GM12878 (cell line): ENCODE measurements around the gene YIPF4. TPM values are rescaled to one million over a fixed set of nuclear protein-coding genes. Genes with fewer than 3 reads are reported as not detected.

ENCODE experiments used
- BCL3 ChIP-seq: IDR thresholded peaks from 2 replicates; pipeline ENCODE4 v1.6.1; 2011; ENCODE audit warnings: borderline replicate concordance, low read depth, mild to moderate bottlenecking, moderate library complexity, low read length; ENCODE audit not compliant: insufficient read depth, poor library complexity, severe bottlenecking
- CHD1 ChIP-seq: IDR thresholded peaks from 2 replicates; pipeline ENCODE4 v1.6.1; 2012; ENCODE audit warnings: low read depth, low read length, improper control_type of control experiment
- ETV6 ChIP-seq, 2 experiments: fragments of 450-650 bp in 1 of 2; IDR thresholded peaks in 1 of 2; conservative IDR thresholded peaks in 1 of 2; 2 replicates each; pipeline ENCODE4 v1.6.1; 2014; ENCODE audit warnings: antibody characterized with exemption in 1 of 2, borderline replicate concordance in 1 of 2, low read depth in 1 of 2, mild to moderate bottlenecking in 1 of 2, moderate library complexity in 1 of 2
- FOS ChIP-seq: IDR thresholded peaks from 3 replicates; pipeline ENCODE4 v1.6.1; 2011; ENCODE audit warnings: borderline replicate concordance; ENCODE audit not compliant: insufficient read length; ENCODE audit errors: extremely low read depth
- IKZF1 ChIP-seq: fragments of 450-650 bp; conservative IDR thresholded peaks from 2 replicates; pipeline ENCODE4 v1.6.1; 2017; ENCODE audit warnings: antibody characterized with exemption, mild to moderate bottlenecking
- IRF4 ChIP-seq: IDR thresholded peaks from 2 replicates; pipeline ENCODE4 v1.6.1; 2011; ENCODE audit warnings: low read depth, low read length
- MAX ChIP-seq: IDR thresholded peaks from 2 replicates; pipeline ENCODE4 v1.6.1; 2012; ENCODE audit warnings: low read depth, low read length, improper control_type of control experiment
- MTA2 ChIP-seq: fragments of 450-650 bp; IDR thresholded peaks from 2 replicates; pipeline ENCODE4 v1.6.1; 2016; ENCODE audit warnings: low read depth, mild to moderate bottlenecking, moderate library complexity
- NR2C1 ChIP-seq: fragments of 450-650 bp; IDR thresholded peaks from 2 replicates; pipeline ENCODE4 v1.6.1; 2017; ENCODE audit warnings: antibody characterized with exemption, mild to moderate bottlenecking, moderate library complexity
- NRF1 ChIP-seq: conservative IDR thresholded peaks from 2 replicates; pipeline ENCODE4 v1.6.1; 2011; ENCODE audit warnings: mild to moderate bottlenecking, low read depth, low read length, improper control_type of control experiment
- RAD21 ChIP-seq: IDR thresholded peaks from 2 replicates; pipeline ENCODE4 v1.6.1; 2011; ENCODE audit warnings: mild to moderate bottlenecking, low read depth, low read length, moderate library complexity; ENCODE audit not compliant: insufficient read depth
- SIX5 ChIP-seq: IDR thresholded peaks from 2 replicates; pipeline ENCODE4 v1.6.1; 2011; ENCODE audit warnings: mild to moderate bottlenecking, low read depth, low read length, moderate library complexity; ENCODE audit not compliant: severe bottlenecking
- SMAD5 ChIP-seq: IDR thresholded peaks from 2 replicates; pipeline ENCODE4 v1.6.1; 2016; ENCODE audit warnings: antibody characterized with exemption, low read depth
- SP1 ChIP-seq: IDR thresholded peaks from one replicate; pipeline ENCODE4 v1.6.1; 2011; ENCODE audit warnings: low read depth, low read length
- STAT1 ChIP-seq: fragments of 450-650 bp; conservative IDR thresholded peaks from 2 replicates; pipeline ENCODE4 v1.6.1; 2014; ENCODE audit warnings: antibody characterized with exemption, mild to moderate bottlenecking
- STAT3 ChIP-seq: IDR thresholded peaks from 2 replicates; pipeline ENCODE4 v1.6.1; 2011; ENCODE audit warnings: low read depth, low read length, improper control_type of control experiment
- ZNF207 ChIP-seq: fragments of 450-650 bp; IDR thresholded peaks from 2 replicates; pipeline ENCODE4 v1.6.1; 2014; ENCODE audit warnings: antibody characterized with exemption, mild to moderate bottlenecking, borderline replicate concordance
- polyA plus RNA-seq, 11 experiments: library from polyadenylated mRNA; depleted of rRNA in 4 of 11; unstranded in 6 of 11; stranded (reverse) in 5 of 11; fragments of >200 nt; fragmentation: Nextera tagmentation in 4 of 11; fragmentation: Illumina TruSeq in 1 of 11; extraction: Ambion mirVana in 4 of 11; extraction: Trizol in 1 of 11; gene quantifications; 1 replicate in 1 of 11; 2 replicates in 10 of 11; pipeline versions ENCODE4 v1.2.1 to v1.2.3, GENCODE V29; 2011 to 2016; ENCODE audit warnings: inconsistent platforms in 2 of 11, missing spikeins in 2 of 11, low read depth in 1 of 11
- total RNA-seq, 4 experiments: library from RNA; depleted of rRNA in 3 of 4; stranded (reverse); fragments of >200 nt in 3 of 4; fragmentation: Illumina TruSeq in 1 of 4; extraction: Trizol in 1 of 4; gene quantifications; 2 replicates each; pipeline versions ENCODE4 v1.2.1 to v1.2.3, GENCODE V29; 2013 to 2021
- TF ChIP-seq, protein P1 (sequence below): fragments of 450-650 bp; IDR thresholded peaks from 2 replicates; pipeline ENCODE4 v1.6.1; 2017; ENCODE audit warnings: mild to moderate bottlenecking, moderate library complexity
- TF ChIP-seq, protein P2 (sequence below): fragments of 450-650 bp; formaldehyde crosslinking; IDR thresholded peaks from 2 replicates; pipeline ENCODE4 v1.4.0; 2020; ENCODE audit warnings: mild to moderate bottlenecking, moderate library complexity

Gene YIPF4
- total and polyA plus RNA-seq, 10 of the 15 experiments (the other 5 are each of a cell fraction or from before 2014, with no cell fraction given) = 2.8 to 60.4 (median 11.1) TPM

GRCh38 chr2:32277674-32278477, at the start of gene YIPF4 (continued):
- TF ChIP-seq NRF1 = no peak
- TF ChIP-seq CHD1 = no peak
- no peak for TF ChIP-seq IRF4
- TF ChIP-seq SMAD5 = peak; percentile 30; the same call in 1 of the 2 replicates
- TF ChIP-seq ZNF207 = no peak
- TF ChIP-seq SIX5 = no peak
- no peak for TF ChIP-seq MAX
- TF ChIP-seq, protein P1, sequence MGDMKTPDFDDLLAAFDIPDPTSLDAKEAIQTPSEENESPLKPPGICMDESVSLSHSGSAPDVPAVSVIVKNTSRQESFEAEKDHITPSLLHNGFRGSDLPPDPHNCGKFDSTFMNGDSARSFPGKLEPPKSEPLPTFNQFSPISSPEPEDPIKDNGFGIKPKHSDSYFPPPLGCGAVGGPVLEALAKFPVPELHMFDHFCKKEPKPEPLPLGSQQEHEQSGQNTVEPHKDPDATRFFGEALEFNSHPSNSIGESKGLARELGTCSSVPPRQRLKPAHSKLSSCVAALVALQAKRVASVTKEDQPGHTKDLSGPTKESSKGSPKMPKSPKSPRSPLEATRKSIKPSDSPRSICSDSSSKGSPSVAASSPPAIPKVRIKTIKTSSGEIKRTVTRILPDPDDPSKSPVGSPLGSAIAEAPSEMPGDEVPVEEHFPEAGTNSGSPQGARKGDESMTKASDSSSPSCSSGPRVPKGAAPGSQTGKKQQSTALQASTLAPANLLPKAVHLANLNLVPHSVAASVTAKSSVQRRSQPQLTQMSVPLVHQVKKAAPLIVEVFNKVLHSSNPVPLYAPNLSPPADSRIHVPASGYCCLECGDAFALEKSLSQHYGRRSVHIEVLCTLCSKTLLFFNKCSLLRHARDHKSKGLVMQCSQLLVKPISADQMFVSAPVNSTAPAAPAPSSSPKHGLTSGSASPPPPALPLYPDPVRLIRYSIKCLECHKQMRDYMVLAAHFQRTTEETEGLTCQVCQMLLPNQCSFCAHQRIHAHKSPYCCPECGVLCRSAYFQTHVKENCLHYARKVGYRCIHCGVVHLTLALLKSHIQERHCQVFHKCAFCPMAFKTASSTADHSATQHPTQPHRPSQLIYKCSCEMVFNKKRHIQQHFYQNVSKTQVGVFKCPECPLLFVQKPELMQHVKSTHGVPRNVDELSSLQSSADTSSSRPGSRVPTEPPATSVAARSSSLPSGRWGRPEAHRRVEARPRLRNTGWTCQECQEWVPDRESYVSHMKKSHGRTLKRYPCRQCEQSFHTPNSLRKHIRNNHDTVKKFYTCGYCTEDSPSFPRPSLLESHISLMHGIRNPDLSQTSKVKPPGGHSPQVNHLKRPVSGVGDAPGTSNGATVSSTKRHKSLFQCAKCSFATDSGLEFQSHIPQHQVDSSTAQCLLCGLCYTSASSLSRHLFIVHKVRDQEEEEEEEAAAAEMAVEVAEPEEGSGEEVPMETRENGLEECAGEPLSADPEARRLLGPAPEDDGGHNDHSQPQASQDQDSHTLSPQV = no peak
- TF ChIP-seq STAT1 = 0 out of 2 replicates have a peak, but pooled peaks have one; percentile 38
- TF ChIP-seq, protein P2, sequence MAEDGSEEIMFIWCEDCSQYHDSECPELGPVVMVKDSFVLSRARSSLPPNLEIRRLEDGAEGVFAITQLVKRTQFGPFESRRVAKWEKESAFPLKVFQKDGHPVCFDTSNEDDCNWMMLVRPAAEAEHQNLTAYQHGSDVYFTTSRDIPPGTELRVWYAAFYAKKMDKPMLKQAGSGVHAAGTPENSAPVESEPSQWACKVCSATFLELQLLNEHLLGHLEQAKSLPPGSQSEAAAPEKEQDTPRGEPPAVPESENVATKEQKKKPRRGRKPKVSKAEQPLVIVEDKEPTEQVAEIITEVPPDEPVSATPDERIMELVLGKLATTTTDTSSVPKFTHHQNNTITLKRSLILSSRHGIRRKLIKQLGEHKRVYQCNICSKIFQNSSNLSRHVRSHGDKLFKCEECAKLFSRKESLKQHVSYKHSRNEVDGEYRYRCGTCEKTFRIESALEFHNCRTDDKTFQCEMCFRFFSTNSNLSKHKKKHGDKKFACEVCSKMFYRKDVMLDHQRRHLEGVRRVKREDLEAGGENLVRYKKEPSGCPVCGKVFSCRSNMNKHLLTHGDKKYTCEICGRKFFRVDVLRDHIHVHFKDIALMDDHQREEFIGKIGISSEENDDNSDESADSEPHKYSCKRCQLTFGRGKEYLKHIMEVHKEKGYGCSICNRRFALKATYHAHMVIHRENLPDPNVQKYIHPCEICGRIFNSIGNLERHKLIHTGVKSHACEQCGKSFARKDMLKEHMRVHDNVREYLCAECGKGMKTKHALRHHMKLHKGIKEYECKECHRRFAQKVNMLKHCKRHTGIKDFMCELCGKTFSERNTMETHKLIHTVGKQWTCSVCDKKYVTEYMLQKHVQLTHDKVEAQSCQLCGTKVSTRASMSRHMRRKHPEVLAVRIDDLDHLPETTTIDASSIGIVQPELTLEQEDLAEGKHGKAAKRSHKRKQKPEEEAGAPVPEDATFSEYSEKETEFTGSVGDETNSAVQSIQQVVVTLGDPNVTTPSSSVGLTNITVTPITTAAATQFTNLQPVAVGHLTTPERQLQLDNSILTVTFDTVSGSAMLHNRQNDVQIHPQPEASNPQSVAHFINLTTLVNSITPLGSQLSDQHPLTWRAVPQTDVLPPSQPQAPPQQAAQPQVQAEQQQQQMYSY = no peak
- TF ChIP-seq BCL3 = peak; percentile 33
- TF ChIP-seq FOS = peak; percentile 15
- peak; percentile 81 for TF ChIP-seq IKZF1
- no peak for TF ChIP-seq ETV6 (conservative IDR thresholded peaks at IDR 0.05 in 1 of 2, IDR thresholded peaks at IDR 0.05 in 1 of 2; ENCODE audit: borderline replicate concordance in 1 of 2, low read depth in 1 of 2)
- peak; percentile 66 for TF ChIP-seq NR2C1
- no peak for TF ChIP-seq RAD21
- peak; percentile 86 for TF ChIP-seq SP1
- TF ChIP-seq MTA2 = no peak
- no peak for TF ChIP-seq STAT3
